Activated CD8-positive, alpha-beta T cell treated with anti-CD3 and anti-CD28 coated beads, Interleukin-2, amount 10 ng/mL, durations not matched to agents 7 days and 5 days (primary cell): ENCODE results near the gene ISOC1. TPM values are rescaled to one million over a fixed set of nuclear protein-coding genes. Genes with fewer than 3 reads are reported as not detected.
A peak's percentile ranks its signal among the peaks of the same experiment; 100 is the strongest.

Source experiments
- ATAC-seq: fragments of 150-1000 bp; cut with Tn5 transposase; one replicate; pipeline ENCODE4 v1.10.0; 2021; ENCODE audit warnings: moderate library complexity
- CTCF ChIA-PET: fragments of 350-600 bp; sonication (Branson Sonifier 250); formaldehyde crosslinking; loops from one replicate; lab custom pipeline; 2021; ENCODE audit warnings: antibody characterized with exemption; lab: Charles Lee
- POLR2A ChIA-PET: fragments of 350-600 bp; sonication (Branson Sonifier 250); formaldehyde crosslinking; loops from one replicate; lab custom pipeline; 2021; ENCODE audit warnings: antibody characterized with exemption; lab: Charles Lee
- DNase-seq: peaks from one replicate; pipeline ENCODE4 v3.0.0-alpha.2; 2020
- H3K27ac Mint-ChIP-seq: one replicate; pipeline ENCODE4 v1.8.0; 2021; ENCODE audit warnings: mild to moderate bottlenecking, mixed read lengths
- H3K27me3 Mint-ChIP-seq: one replicate; pipeline ENCODE4 v1.8.0; 2021; ENCODE audit warnings: low read depth, mixed read lengths
- H3K36me3 Mint-ChIP-seq: one replicate; pipeline ENCODE4 v1.8.0; 2021; ENCODE audit warnings: low read depth, mixed read lengths
- H3K4me1 Mint-ChIP-seq: one replicate; pipeline ENCODE4 v1.8.0; 2021; ENCODE audit warnings: low read depth, mixed read lengths
- H3K4me3 Mint-ChIP-seq: one replicate; pipeline ENCODE4 v1.8.0; 2021; ENCODE audit warnings: mild to moderate bottlenecking, mixed read lengths
- H3K9me3 Mint-ChIP-seq: one replicate; pipeline ENCODE4 v1.8.0; 2022; ENCODE audit warnings: mixed read lengths; ENCODE audit not compliant: insufficient read depth
- total RNA-seq, 2 experiments: library from RNA; stranded (reverse); gene quantifications; one replicate each; pipeline ENCODE4 v1.2.3, GENCODE V29; 2021

The ISOC1 gene
- total RNA-seq, 2 experiments from 2014 or later: 14.7 to 15.6 TPM

- CTCF ChIA-PET: no interaction called here
- DNase-seq: no peak
- Mint-ChIP-seq H3K4me3 (no peak overlapping the region), H3K9me3 (no peaks in the 10 kb centered on the region), H3K4me1 (no peaks in the 10 kb centered on the region), H3K27me3 (peaks cover 2% of the 10 kb centered on the region), H3K27ac (no peak overlapping the region), H3K36me3 (no peaks in the 10 kb centered on the region)
- POLR2A ChIA-PET: interaction anchor here (0.7 kb wide), 1 partner anchor 1845 kb away, joined by 4 read pairs; no protein-coding TSS in a partner anchor
- ATAC-seq: no peak
These were observed 21.4 kb upstream of the ISOC1 start for GRCh38 chr5:129073111-129073510.

GRCh38 chr5:129074903-129075302, 19.6 kb upstream of the ISOC1 start:
- POLR2A ChIA-PET: no interaction called here
- Mint-ChIP-seq H3K27me3 (peaks cover 2% of the 10 kb centered on the region), H3K4me3 (no peak overlapping the region), H3K4me1 (no peaks in the 10 kb centered on the region), H3K36me3 (no peaks in the 10 kb centered on the region), H3K9me3 (no peaks in the 10 kb centered on the region), H3K27ac (no peak overlapping the region)
- DNase-seq: no peak
- CTCF ChIA-PET: no interaction called here
- ATAC-seq: no peak

GRCh38 chr5:129077433-129078075, 17.0 kb upstream of the ISOC1 start:
- H3K4me3 Mint-ChIP-seq: no peak overlapping the region
- no peak overlapping the region for H3K27ac Mint-ChIP-seq
- no peaks in the 10 kb centered on the region for H3K36me3 Mint-ChIP-seq
- ChIA-PET CTCF (no interaction called here), POLR2A (no interaction called here)
- no peak for ATAC-seq
- no peaks in the 10 kb centered on the region for H3K4me1 Mint-ChIP-seq
- peaks cover 4% of the 10 kb centered on the region for H3K27me3 Mint-ChIP-seq
- no peak for DNase-seq
- H3K9me3 Mint-ChIP-seq: no peaks in the 10 kb centered on the region

GRCh38 chr5:129078247-129078646, 16.3 kb upstream of the ISOC1 start:
- DNase-seq (no peak), ATAC-seq (no peak)
- POLR2A ChIA-PET: no interaction called here
- Mint-ChIP-seq H3K4me3 (no peak overlapping the region), H3K4me1 (no peaks in the 10 kb centered on the region), H3K36me3 (no peaks in the 10 kb centered on the region), H3K27me3 (peaks cover 4% of the 10 kb centered on the region), H3K9me3 (no peaks in the 10 kb centered on the region), H3K27ac (no peak overlapping the region)
- CTCF ChIA-PET: no interaction called here

- ATAC-seq: no peak
- Mint-ChIP-seq H3K9me3 (no peaks in the 10 kb centered on the region), H3K36me3 (no peaks in the 10 kb centered on the region), H3K4me3 (no peak overlapping the region), H3K4me1 (no peaks in the 10 kb centered on the region), H3K27ac (no peak overlapping the region), H3K27me3 (peaks cover 5% of the 10 kb centered on the region)
- no peak for DNase-seq
- CTCF ChIA-PET: no interaction called here
- POLR2A ChIA-PET: no interaction called here
These were observed 15.9 kb upstream of the ISOC1 start for GRCh38 chr5:129078660-129079059.

- Mint-ChIP-seq H3K27ac (no peak overlapping the region), H3K4me3 (no peak overlapping the region), H3K36me3 (no peaks in the 10 kb centered on the region), H3K27me3 (peaks cover 5% of the 10 kb centered on the region), H3K4me1 (no peaks in the 10 kb centered on the region), H3K9me3 (no peaks in the 10 kb centered on the region)
- CTCF ChIA-PET: no interaction called here
- DNase-seq (no peak), ATAC-seq (no peak)
- POLR2A ChIA-PET: no interaction called here
These were observed 15.1 kb upstream of the ISOC1 start for GRCh38 chr5:129079496-129079895.

GRCh38 chr5:129080766-129081165, 13.8 kb upstream of the ISOC1 start:
- POLR2A ChIA-PET: no interaction called here
- no peaks in the 10 kb centered on the region for H3K36me3 Mint-ChIP-seq
- H3K4me1 Mint-ChIP-seq: no peaks in the 10 kb centered on the region
- H3K4me3 Mint-ChIP-seq: no peak overlapping the region
- DNase-seq (no peak), ATAC-seq (no peak)
- CTCF ChIA-PET: no interaction called here
- no peaks in the 10 kb centered on the region for H3K9me3 Mint-ChIP-seq
- no peak overlapping the region for H3K27ac Mint-ChIP-seq
- peaks cover 11% of the 10 kb centered on the region for H3K27me3 Mint-ChIP-seq

GRCh38 chr5:129082225-129083136, 12.1 kb upstream of the ISOC1 start:
- CTCF ChIA-PET: no interaction called here
- ATAC-seq (no peak), DNase-seq (no peak)
- no peaks in the 10 kb centered on the region for H3K9me3 Mint-ChIP-seq
- H3K27me3 Mint-ChIP-seq: peaks cover 12% of the 10 kb centered on the region
- H3K4me1 Mint-ChIP-seq: no peaks in the 10 kb centered on the region
- no peak overlapping the region for H3K4me3 Mint-ChIP-seq
- no peaks in the 10 kb centered on the region for H3K36me3 Mint-ChIP-seq
- H3K27ac Mint-ChIP-seq: no peak overlapping the region
- POLR2A ChIA-PET: no interaction called here

- ChIA-PET CTCF (interaction anchor here (0.7 to 2.3 kb wide), 11 partner anchors 11 to 1011 kb away, joined by 3 to 19 read pairs (median 4); partner anchors contain the start of gene SLC12A2), POLR2A (interaction anchor here (0.6 to 1.2 kb wide), 2 partner anchors 30 to 192 kb away, joined by 3 to 13 read pairs; no protein-coding TSS in a partner anchor)
- peak; percentile 43 for ATAC-seq
- peaks cover 32% of the 10 kb centered on the region for H3K4me1 Mint-ChIP-seq
- DNase-seq: peak; percentile 59
- H3K4me3 Mint-ChIP-seq: peak overlapping the region; percentile 81
- no peaks in the 10 kb centered on the region for H3K36me3 Mint-ChIP-seq
- no peaks in the 10 kb centered on the region for H3K9me3 Mint-ChIP-seq
- peaks cover 16% of the 10 kb centered on the region for H3K27me3 Mint-ChIP-seq
- peak overlapping the region; percentile 67 for H3K27ac Mint-ChIP-seq
These were observed 663 bp downstream of the ISOC1 start for GRCh38 chr5:129094924-129095899.

GRCh38 chr5:129096382-129096991, 1.9 kb downstream of the ISOC1 start:
- no peak overlapping the region for H3K27ac Mint-ChIP-seq
- CTCF ChIA-PET: interaction anchor here (2.3 kb wide), 1 partner anchor 30 kb away, joined by 19 read pairs; no protein-coding TSS in a partner anchor
- POLR2A ChIA-PET: no interaction called here

More at GRCh38 chr5:129096382-129096991, 1.9 kb downstream of the ISOC1 start:
- no peak for ATAC-seq
- peaks cover 12% of the 10 kb centered on the region for H3K27me3 Mint-ChIP-seq
- no peaks in the 10 kb centered on the region for H3K9me3 Mint-ChIP-seq
- H3K4me1 Mint-ChIP-seq: peaks cover 32% of the 10 kb centered on the region
- DNase-seq: no peak
- H3K36me3 Mint-ChIP-seq: no peaks in the 10 kb centered on the region
- no peak overlapping the region for H3K4me3 Mint-ChIP-seq
